C4-2B (cell line): ENCODE data around the gene SLC16A3.

Source experiments
- ZFX ChIP-seq: fragments of 450-650 bp; IDR thresholded peaks from 2 replicates; pipeline ENCODE4 v1.6.1; 2017
- TF ChIP-seq, protein P1 (sequence below): fragments of 450-650 bp; conservative IDR thresholded peaks from 2 replicates; pipeline ENCODE4 v1.5.1; 2017; ENCODE audit warnings: mild to moderate bottlenecking

GRCh38 chr17:82256242-82256885, 27.5 kb downstream of the SLC16A3 start:
- TF ChIP-seq, protein P1, sequence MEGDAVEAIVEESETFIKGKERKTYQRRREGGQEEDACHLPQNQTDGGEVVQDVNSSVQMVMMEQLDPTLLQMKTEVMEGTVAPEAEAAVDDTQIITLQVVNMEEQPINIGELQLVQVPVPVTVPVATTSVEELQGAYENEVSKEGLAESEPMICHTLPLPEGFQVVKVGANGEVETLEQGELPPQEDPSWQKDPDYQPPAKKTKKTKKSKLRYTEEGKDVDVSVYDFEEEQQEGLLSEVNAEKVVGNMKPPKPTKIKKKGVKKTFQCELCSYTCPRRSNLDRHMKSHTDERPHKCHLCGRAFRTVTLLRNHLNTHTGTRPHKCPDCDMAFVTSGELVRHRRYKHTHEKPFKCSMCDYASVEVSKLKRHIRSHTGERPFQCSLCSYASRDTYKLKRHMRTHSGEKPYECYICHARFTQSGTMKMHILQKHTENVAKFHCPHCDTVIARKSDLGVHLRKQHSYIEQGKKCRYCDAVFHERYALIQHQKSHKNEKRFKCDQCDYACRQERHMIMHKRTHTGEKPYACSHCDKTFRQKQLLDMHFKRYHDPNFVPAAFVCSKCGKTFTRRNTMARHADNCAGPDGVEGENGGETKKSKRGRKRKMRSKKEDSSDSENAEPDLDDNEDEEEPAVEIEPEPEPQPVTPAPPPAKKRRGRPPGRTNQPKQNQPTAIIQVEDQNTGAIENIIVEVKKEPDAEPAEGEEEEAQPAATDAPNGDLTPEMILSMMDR = no peak
- no peak for TF ChIP-seq ZFX
